Stimulated activated CD4-positive, alpha-beta T cell treated with anti-CD3 and anti-CD28 coated beads, Interleukin-12 subunit alpha, Interleukin-12 subunit beta, amount 100 ng/mL, for 24 hours (primary cell): Measurements from ENCODE around the gene GLIPR1L1.

ENCODE experiments used
- DNase-seq, 2 experiments: peaks; one replicate each; pipeline ENCODE4 v3.0.0-alpha.2; 2020; ENCODE audit warnings: low read depth in 2 of 2

The GLIPR1L1 gene

GRCh38 chr12:75334384-75335030 is at the start of gene GLIPR1L1:
Gene GLIPR1L1 (plus strand): TSS chr12:75334670. CDS start chr12:75334729, 59 bp downstream.
- DNase-seq, result peak; percentile 62 to 80

- no peak for DNase-seq
Measured at GRCh38 chr12:75288860-75289259, 45.6 kb upstream of the GLIPR1L1 start.

GRCh38 chr12:75289753-75290152 is 44.7 kb upstream of the GLIPR1L1 start:
- DNase-seq, result no peak

DNA sequence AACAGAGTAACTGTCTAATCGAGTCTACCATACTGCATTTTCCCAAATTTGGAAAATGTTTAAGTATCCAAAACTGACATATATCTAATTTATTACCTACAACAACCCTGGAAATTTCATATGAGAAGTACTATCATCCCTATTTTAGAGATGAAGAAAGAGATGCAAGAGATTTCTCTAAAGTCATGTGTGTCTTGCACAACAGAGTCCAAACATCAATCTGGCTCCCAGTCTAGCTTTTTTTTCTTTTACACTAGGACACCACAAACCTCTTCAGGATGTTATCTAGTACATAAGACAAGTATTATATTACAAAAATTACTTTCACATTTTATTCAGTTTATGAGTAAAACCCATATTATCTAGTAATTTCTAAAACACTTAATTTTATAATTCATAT is 43.5 kb upstream of the GLIPR1L1 start:
- no peak for DNase-seq

DNA sequence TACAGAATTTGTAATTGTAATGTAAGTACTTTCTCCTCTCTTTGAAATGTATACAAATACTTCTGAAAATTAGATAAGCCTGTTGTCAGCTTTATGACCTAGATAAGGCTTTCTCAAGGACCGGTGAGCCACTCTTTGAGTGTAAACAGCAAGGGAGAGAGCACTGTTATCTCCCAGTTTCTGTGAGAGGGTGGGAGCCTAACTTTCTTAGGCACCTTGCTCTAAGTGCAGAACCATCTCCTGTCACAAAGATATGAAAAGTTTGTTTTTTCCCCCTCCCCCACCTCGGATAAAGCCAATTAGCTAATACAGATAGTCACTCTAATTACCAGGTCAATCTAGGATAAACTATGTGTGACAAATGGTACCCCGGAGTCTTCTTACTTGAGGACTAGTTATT is 40.1 kb upstream of the GLIPR1L1 start:
- no peak for DNase-seq

DNA sequence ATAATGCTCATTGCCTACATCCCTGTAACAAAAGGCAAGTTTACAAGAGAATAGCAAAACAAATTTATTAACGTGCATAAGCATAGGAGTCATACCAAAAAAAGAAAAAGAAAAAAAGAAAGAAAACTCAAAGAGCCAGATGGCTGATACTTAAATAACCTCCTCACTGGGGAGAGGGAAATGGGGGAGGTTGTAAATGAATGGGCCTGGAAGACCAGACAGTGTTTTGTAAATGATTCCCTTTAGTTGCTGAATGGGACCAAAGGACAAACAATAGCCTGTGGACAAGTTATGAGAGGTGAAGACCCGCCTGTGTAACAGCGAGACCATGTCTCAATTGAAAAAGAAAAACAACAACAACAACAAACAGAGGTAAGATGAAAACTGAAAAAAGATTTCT is 39.7 kb upstream of the GLIPR1L1 start:
- DNase-seq, result no peak

GRCh38 chr12:75302225-75302624 is 32.2 kb upstream of the GLIPR1L1 start:
- DNase-seq, result no peak

- no peak for DNase-seq
Measured at GRCh38 chr12:75302781-75303180, 31.7 kb upstream of the GLIPR1L1 start.

DNA sequence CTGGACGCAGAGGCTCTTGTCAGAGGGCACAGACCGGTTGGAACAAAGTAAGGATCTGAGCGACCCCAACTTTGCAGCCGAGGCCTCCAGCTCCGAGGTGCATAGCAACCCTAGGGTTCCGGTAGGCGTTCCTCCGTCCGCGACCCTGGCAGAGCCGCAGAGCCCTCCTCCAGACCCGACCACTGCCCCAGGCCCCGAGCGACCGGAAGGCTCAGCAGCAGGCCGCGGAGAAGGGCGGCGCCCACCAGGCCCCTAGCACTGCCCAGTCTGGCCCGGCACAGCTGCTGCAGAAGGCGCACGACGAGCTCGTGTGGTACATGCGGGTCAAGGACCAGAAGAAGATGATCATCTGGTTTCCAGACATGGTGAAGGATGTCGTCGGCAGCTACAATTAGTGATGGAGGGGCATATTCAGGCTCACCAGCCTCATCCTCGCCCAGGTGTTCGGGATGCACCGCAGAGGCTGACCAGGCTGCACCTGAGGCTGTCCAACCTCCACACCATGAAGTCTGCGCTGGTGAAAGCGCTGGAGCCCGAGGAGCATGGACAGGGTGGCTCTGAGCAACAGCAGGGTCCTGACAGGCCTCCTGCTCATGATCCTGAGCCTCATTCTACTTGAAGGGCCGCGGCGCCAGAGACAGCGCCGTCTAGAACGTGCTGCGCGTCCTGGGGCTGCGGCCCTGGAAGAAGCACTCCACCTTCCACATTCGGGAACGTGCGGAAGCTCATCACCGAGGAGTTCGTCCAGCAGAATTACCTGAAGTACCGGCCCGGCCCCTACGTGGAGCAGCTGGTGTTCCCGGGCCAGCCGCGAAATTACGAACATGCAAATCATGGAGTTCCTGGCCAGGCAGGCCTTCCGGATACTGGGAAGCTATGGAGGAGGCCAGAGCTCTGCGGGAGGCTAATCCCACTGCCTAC is 28.8 kb upstream of the GLIPR1L1 start:
- no peak for DNase-seq

- no peak for DNase-seq
Measured at GRCh38 chr12:75308279-75308678, 26.2 kb upstream of the GLIPR1L1 start.

GRCh38 chr12:75311369-75311768 is 23.1 kb upstream of the GLIPR1L1 start:
- DNase-seq, result no peak

DNA sequence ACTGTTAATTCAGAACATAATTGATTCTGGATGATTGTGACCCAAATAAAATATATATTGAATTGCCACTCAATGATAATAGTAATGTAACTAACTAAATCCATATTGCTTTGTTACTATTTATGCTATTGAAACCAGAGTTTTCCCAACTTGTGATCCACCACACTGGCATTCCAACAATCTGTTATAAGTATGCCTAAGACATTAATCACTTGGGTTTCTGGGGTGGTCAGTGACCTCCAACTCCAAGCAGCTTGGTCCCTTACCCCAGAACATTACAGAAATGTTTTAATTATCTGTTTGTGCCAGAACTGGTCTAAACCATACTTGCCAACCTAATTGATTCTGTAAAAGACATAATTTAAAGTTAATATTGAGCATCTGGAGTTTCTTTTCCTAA is 19.0 kb upstream of the GLIPR1L1 start:
- no peak for DNase-seq

DNA sequence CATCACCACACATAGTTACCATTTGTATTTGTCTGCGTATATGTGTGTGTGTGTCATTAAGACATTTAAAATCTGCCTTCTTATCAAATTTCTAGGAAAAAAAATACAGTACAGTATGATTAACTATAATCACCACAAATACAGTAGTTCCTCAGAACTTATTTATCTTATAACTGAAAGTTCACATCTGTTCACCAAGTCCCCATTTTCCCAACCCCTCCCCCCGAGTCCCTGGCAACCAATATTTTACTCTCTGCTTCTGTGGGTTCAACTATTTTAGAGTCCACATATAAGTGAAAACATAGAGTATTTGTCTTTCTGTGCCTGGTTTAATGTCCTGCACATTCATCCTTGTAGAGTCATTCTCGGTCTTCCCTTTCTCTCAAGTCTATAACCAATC is 16.7 kb upstream of the GLIPR1L1 start:
- no peak for DNase-seq

GRCh38 chr12:75322464-75322863 is 12.0 kb upstream of the GLIPR1L1 start:
- DNase-seq, result no peak

GRCh38 chr12:75323663-75324062 is 10.8 kb upstream of the GLIPR1L1 start:
- no peak for DNase-seq

- DNase-seq, result no peak
Measured at GRCh38 chr12:75327642-75328041, 6.8 kb upstream of the GLIPR1L1 start.

DNA sequence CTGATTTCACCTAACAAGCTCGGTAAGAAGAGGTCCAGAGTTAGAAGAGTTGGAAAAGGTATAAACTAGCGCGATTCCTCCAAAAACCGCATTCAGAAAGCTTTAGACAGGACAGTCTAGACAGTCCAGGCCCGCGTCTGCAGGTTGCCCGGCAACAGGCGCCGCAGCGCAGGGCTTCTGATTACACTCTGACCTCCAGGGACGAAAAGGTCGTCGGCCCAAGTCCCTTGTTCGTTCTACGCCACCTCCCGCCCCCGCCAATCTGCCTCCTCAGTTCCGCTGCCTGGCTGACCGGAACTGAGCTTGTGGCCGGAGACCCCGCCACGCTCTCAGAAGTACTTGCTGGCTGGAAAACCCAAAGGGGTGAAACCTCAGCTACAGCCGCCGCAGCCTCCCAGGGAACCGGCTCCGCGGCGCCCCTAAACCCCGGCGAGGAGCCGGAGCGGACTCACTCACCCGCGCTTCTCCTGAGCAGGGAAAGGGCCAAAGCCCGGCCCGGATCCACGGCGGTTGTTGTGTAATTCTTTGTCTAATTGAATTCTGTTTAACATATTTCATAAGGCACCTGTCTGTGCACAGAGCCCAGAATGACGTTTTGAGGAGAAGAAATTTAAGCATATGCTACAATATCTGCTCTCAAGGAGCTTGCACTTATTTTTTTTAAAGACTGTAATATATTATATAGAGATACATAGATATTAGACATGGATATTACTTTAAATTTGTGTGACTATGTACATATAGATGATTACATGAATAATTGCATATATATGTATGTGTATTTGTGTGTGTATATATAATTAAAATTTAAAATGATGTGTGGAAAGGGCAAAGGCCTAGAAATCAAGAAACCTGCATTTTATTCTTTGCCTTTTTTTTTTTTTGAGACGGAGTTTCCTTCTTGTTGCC is 4.3 kb upstream of the GLIPR1L1 start, which contains the start of gene CAPS2:
CAPS2 (minus strand) TSS at position 407 of the 909 bp plus-strand sequence. CDS start 3,826 bp downstream, outside the sequence.
- DNase-seq, result peak; percentile 38 to 56

DNA sequence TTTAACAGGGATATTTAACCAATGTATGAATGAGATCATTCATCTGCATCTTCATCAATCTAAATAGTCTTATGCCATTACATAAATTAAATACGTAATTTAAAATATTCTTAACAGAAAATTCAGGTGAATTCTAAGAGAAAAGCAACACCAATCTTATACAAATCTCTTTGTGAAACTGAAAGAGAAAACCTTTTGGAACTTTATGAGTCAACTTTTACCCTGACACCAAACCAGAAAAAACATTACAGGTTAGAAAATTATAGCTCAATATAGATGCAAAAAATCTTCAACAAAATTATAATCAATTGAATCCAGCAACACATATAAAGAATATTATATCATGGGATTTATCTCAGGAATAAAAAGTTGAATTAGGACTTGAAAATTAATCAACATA is 3.4 kb downstream of the GLIPR1L1 start:
- DNase-seq, result no peak

DNA sequence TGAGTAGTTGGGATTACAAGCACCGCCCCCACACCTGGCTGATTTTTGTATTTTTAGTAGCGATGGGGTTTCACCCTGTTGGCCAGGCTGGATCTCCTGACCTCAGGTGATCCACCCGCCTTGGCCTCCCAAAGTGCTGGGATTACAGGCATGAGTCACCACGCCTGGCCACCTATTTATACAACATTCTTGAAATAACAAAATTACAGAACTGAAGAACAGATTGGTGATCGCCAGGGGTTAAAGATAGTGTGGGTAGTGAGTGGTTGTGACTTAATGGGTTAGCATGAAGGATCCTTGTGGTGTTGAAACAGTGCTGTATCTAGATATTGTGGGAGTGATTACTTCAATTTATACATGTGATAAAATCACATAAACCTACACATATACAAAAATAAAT is 7.4 kb downstream of the GLIPR1L1 start:
- no peak for DNase-seq

GRCh38 chr12:75345531-75345930 is 11.1 kb downstream of the GLIPR1L1 start:
- no peak for DNase-seq

- peak in 1 of 2 experiments; percentile 7 for DNase-seq
Measured at GRCh38 chr12:75346215-75346614, 11.7 kb downstream of the GLIPR1L1 start.

- no peak for DNase-seq
Measured at GRCh38 chr12:75349946-75350345, 15.5 kb downstream of the GLIPR1L1 start.
